ENCODE data around the gene ZC3H18. TPM values are rescaled to one million over a fixed set of nuclear protein-coding genes. Genes with fewer than 3 reads are reported as not detected.
A peak's percentile ranks its signal among the peaks of the same experiment; 100 is the strongest.

ZC3H18 gene
- total and polyA plus RNA-seq, 3 experiments from 2014 or later: 21.6 to 102 (median 91.4) TPM

DNA sequence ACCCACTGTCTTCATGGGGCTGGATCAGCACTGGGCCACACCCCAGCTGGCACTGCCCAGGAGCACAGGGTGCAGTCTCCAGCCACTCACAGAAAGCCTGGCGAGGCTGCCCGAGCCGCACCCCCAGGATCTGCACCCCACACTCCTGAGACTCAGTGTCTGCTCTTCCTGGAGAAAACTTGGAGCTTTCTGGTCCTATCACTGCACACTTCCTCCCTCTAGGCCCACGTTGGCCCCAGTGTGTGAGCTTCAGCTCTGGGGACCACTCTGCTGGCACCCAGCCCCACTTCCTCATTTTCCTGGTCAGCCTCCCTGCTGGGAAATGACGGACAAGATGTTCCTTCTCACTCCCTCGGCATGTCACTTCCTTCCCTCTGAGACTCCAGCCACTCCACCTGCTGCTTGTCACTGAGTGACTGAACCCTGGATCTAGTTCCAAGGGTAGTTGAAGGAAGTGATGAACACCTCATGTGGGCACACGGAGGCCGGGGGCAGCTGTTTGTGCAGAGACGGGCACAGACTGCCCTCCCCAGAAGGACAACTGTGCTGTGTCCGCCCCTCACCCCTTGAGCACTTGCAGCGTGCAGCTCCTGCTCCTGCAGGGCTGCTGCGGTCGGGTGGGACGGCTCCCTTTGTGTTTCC lies 29.0 kb downstream of the ZC3H18 start:
- no peaks in the 10 kb centered on the region for H3K9me3 ChIP-seq (ENCODE audit: low read length)
- Mint-ChIP-seq H3K27me3 (no peaks in the 10 kb centered on the region), H3K36me3 (peaks cover 4 to 72% (median 17%) of the 10 kb centered on the region in 3 donors), H3K27ac (no peak overlapping the region), H3K4me1 (peaks cover 5 to 11% (median 6%) of the 10 kb centered on the region in 3 donors), H3K4me3 (no peak overlapping the region), H3K9me3 (no peaks in the 10 kb centered on the region)
- no peak overlapping the region for H3K4me3 ChIP-seq (ENCODE audit: low read length)
- no peaks in the 10 kb centered on the region for H3K27me3 ChIP-seq (ENCODE audit: insufficient read depth, low read length, poor library complexity, severe bottlenecking)
- H3K27ac ChIP-seq (ENCODE audit: low read depth, low read length): no peak overlapping the region
- ChIA-PET CTCF (interaction anchor here (1.0 kb wide), 1 partner anchor 17 kb away, joined by 3 read pairs; no protein-coding TSS in a partner anchor), POLR2A (no interaction called here)
- no peak for DNase-seq
- H3K36me3 ChIP-seq (ENCODE audit: insufficient read depth, low read length): peaks cover 44% of the 10 kb centered on the region
- H3K4me1 ChIP-seq (ENCODE audit: insufficient read depth, low read length): no peaks in the 10 kb centered on the region

DNA sequence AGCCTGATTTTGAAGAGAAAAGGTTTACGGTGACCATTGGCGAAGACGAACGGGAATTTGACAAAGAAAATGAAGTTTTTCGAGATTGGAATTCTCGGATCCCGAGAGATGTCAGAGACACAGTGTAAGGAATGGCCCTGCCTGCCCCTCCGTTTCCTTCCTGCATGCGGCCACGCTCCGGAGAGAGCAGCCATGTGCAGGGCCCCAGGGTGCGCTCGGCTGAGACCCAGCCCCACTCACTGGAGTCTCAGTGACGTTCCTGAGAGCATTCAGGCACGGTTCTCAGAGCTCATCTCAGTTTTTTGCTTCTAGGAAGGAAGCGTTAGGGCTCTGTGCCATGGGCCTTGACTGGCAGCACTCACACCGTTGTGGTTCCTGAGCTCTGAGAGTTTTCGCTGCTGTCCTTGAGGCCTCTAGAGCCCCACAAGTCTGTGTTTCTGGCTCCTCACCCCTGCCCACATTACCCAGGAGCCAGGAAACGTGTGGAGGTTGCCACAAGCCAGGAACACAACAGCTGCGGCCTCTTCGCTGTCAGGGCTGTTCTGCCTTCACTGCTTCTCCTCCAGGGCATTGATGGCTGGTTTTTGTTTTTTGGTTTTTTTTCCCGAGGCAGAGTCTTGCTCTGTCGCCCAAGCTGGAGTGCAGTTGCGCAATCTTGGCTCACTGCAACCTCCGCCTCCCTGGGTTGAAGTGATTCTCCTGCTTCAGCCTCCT lies 29.8 kb downstream of the ZC3H18 start:
- Mint-ChIP-seq H3K27ac (peak overlapping the region in 3 of 8 donors; percentile 27 to 85 (median 39)), H3K4me1 (peaks cover 4 to 7% (median 5%) of the 10 kb centered on the region in 3 donors), H3K9me3 (no peaks in the 10 kb centered on the region), H3K36me3 (peaks cover 4 to 73% (median 16%) of the 10 kb centered on the region in 3 donors), H3K27me3 (no peaks in the 10 kb centered on the region), H3K4me3 (no peak overlapping the region)
- no peak for DNase-seq
- ChIA-PET POLR2A (no interaction called here), CTCF (interaction anchor here (1.0 kb wide), 1 partner anchor 16 kb away, joined by 3 read pairs; no protein-coding TSS in a partner anchor)
- Histone ChIP-seq H3K27ac (ENCODE audit: low read depth, low read length) (no peak overlapping the region), H3K36me3 (ENCODE audit: insufficient read depth, low read length) (peaks cover 44% of the 10 kb centered on the region), H3K4me1 (ENCODE audit: insufficient read depth, low read length) (no peaks in the 10 kb centered on the region), H3K27me3 (ENCODE audit: insufficient read depth, low read length, poor library complexity, severe bottlenecking) (no peaks in the 10 kb centered on the region), H3K9me3 (ENCODE audit: low read length) (no peaks in the 10 kb centered on the region), H3K4me3 (ENCODE audit: low read length) (no peak overlapping the region)

DNA sequence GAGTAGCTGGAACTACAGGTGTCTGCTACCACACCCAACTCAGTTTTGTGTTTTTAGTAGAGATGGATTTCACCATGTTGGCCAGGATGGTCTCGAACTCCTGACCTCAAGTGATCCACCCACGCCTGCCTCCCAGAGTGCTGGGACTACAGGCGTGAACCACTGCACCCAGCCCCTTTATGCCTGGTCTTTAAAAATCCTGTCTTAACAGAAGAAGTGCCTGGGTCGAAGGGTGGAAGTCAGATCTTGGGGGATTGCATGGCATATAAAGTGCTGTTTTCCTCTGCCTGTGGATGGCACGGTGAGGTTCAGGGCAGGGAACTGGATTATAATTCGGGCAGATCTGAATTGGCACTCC lies 30.3 kb downstream of the ZC3H18 start:
- H3K9me3 ChIP-seq (ENCODE audit: low read length): no peaks in the 10 kb centered on the region
- no peaks in the 10 kb centered on the region for H3K27me3 ChIP-seq (ENCODE audit: insufficient read depth, low read length, poor library complexity, severe bottlenecking)
- Mint-ChIP-seq H3K9me3 (no peaks in the 10 kb centered on the region), H3K27me3 (no peaks in the 10 kb centered on the region), H3K36me3 (peaks cover 4 to 72% (median 16%) of the 10 kb centered on the region in 3 donors), H3K4me1 (peaks cover 4 to 7% (median 5%) of the 10 kb centered on the region in 3 donors), H3K27ac (peak overlapping the region in 4 of 8 donors; percentile 27 to 85 (median 40)), H3K4me3 (no peak overlapping the region)
- no peak for DNase-seq
- no peak overlapping the region for H3K4me3 ChIP-seq (ENCODE audit: low read length)
- no peak overlapping the region for H3K27ac ChIP-seq (ENCODE audit: low read depth, low read length)
- ChIA-PET CTCF (no interaction called here), POLR2A (no interaction called here)
- H3K36me3 ChIP-seq (ENCODE audit: insufficient read depth, low read length): peaks cover 44% of the 10 kb centered on the region
- H3K4me1 ChIP-seq (ENCODE audit: insufficient read depth, low read length): no peaks in the 10 kb centered on the region

DNA sequence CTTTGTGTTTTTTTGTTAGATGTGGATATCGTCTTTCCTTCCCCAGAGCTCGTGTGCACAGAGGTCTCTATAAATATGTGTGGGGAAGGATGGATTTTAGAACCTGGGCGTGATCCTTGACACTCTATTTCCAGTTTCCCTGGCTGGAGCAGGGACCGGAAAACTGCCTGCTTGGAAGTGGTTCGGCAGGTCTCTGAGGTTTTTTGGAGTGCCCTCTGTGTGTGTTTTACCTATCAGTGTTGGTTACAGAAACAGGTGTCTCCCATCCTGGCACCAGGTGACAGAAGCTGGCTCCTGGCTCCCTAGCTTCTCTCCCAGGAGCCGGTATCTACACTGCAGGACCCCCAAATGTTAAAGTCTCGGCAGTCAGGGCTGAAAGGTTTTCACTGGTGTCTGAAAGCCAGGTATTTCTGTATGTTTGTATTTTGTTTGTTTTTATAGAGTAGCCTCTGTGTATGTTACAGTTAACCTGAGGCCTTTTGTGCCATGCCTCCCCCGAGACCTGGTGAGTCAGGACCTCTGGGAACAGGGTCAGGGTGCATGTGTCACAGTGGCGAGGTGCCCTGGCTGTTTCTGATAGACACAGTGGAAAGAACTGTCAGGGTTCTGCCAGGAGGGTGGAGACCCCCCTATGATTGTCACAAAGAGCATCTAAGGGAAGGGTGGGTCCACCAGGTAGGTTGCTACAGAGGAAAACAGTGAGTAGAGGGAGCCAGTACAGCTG lies 31.3 kb downstream of the ZC3H18 start:
- Mint-ChIP-seq H3K27me3 (no peaks in the 10 kb centered on the region), H3K36me3 (peaks cover 4 to 76% (median 13%) of the 10 kb centered on the region in 3 donors), H3K27ac (peak overlapping the region in 3 of 8 donors; percentile 21 to 42 (median 39)), H3K9me3 (no peaks in the 10 kb centered on the region), H3K4me3 (peak overlapping the region in 1 of 7 donors; percentile 1), H3K4me1 (peaks cover 0 to 4% (median 1%) of the 10 kb centered on the region in 3 donors)
- DNase-seq: no peak
- Histone ChIP-seq H3K27ac (ENCODE audit: low read depth, low read length) (no peak overlapping the region), H3K27me3 (ENCODE audit: insufficient read depth, low read length, poor library complexity, severe bottlenecking) (no peaks in the 10 kb centered on the region), H3K9me3 (ENCODE audit: low read length) (no peaks in the 10 kb centered on the region), H3K4me1 (ENCODE audit: insufficient read depth, low read length) (no peaks in the 10 kb centered on the region), H3K4me3 (ENCODE audit: low read length) (no peak overlapping the region), H3K36me3 (ENCODE audit: insufficient read depth, low read length) (peaks cover 44% of the 10 kb centered on the region)
- ChIA-PET POLR2A (no interaction called here), CTCF (interaction anchor here (1.4 kb wide), 1 partner anchor 27 kb away, joined by 4 read pairs; no protein-coding TSS in a partner anchor)

DNA sequence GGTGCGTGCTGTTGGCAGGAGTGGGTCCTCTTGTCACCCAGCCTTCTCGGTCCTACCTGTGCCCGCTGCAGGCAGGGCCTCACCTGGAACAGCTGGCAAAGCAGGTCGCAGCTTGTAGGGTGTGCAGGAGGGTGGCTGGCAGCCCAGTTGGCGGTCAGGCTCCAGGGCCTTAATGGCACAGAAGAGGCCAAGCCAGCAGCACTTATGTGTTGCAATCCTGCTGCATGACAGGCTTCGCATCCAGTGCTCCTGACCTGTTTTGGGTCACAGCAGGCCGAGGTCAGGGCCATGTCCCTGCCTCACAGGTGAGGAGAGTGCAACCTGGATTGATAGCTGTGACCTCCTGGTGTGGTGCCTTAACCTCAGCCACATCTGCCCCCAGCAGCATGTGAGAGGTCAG lies 31.9 kb downstream of the ZC3H18 start:
- Mint-ChIP-seq H3K36me3 (peaks cover 4 to 80% (median 15%) of the 10 kb centered on the region in 3 donors), H3K4me3 (no peak overlapping the region), H3K27me3 (no peaks in the 10 kb centered on the region), H3K27ac (peak overlapping the region in 1 of 8 donors; percentile 39), H3K9me3 (no peaks in the 10 kb centered on the region), H3K4me1 (peaks cover 0 to 5% (median 2%) of the 10 kb centered on the region in 3 donors)
- H3K36me3 ChIP-seq (ENCODE audit: insufficient read depth, low read length): peaks cover 44% of the 10 kb centered on the region
- DNase-seq: no peak
- H3K4me3 ChIP-seq (ENCODE audit: low read length): no peak overlapping the region
- CTCF ChIA-PET: interaction anchor here (1.4 kb wide), 1 partner anchor 28 kb away, joined by 4 read pairs; no protein-coding TSS in a partner anchor
- H3K27ac ChIP-seq (ENCODE audit: low read depth, low read length): no peak overlapping the region
- H3K9me3 ChIP-seq (ENCODE audit: low read length): no peaks in the 10 kb centered on the region
- no peaks in the 10 kb centered on the region for H3K27me3 ChIP-seq (ENCODE audit: insufficient read depth, low read length, poor library complexity, severe bottlenecking)
- H3K4me1 ChIP-seq (ENCODE audit: insufficient read depth, low read length): no peaks in the 10 kb centered on the region
- POLR2A ChIA-PET: no interaction called here

DNA sequence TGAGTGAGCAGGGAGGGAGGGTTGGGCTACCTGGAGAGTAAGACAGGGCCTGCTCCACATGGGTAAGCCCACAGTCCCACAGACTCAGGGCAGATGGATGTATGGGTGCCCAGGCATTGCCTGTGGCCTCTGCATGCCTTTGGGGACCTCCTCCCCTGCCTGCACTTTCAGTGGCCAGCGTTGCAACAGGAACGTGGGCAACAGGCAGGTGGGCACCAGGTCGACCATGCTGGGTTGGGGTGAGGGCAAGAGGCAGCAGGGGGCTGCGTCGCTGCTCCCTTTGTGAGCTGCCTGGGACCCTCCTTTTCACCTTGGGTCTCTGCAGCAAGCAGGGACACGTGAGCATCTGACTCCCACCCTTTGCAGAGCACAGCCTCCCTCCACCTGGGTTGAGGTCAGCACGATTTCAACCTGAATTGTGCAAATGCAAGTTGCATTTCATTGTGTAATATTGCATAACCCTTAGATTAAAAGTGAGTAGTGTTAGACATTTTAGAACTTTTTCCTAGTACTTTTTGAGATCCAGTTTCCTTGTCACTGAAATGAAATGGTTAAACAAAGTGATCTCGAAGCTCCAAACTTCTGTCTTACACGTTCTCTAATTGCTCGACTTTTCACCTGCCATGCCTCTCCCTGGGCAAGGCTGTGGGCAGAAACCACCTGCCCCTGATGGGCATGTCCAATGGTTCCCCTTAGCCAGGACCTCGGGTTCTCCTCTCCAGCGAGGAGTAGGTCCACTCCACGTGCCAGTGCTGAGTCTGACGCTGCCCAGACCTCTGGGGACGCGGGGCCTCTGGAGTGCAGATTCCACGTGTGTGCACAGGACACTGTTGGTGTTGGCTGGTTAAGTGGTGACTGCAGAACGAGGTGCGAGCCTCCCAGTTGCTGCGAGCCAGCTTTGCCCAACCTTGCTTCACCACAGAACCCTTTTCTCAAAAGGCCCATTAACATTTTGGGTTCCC lies 35.3 kb downstream of the ZC3H18 start:
- peaks cover 32% of the 10 kb centered on the region for H3K36me3 ChIP-seq (ENCODE audit: insufficient read depth, low read length)
- no peaks in the 10 kb centered on the region for H3K27me3 ChIP-seq (ENCODE audit: insufficient read depth, low read length, poor library complexity, severe bottlenecking)

DNA sequence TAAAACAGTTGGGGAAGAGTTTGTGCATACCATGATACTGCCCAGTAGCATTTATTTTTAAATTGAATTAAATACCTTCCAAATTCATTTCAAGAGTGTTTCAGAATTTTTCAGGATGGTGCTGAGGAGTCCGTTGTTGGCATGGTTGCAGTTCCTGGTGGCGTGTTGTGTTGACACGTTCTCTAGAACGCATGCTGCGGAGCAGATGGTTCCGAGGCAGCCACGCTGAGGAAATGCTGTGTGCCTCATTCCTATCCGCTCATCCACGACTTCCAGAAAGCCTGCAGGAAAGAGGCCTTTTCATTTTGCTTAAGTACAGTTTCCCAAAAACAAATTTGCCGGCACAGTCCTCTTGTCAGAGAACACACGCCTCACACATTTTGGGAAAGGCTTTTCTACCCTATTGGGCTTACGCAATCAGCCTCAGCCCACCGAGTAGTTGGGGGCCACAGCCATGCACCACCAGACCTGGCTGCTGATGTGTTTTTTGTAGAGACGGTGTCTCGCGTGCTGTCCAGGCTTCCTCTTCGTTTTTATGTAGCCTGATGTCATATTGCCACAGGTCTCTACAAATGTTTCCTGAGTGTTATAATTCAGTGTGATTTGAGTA lies 36.0 kb downstream of the ZC3H18 start:
- Histone ChIP-seq H3K36me3 (ENCODE audit: insufficient read depth, low read length) (peaks cover 32% of the 10 kb centered on the region), H3K4me1 (ENCODE audit: insufficient read depth, low read length) (no peaks in the 10 kb centered on the region), H3K4me3 (ENCODE audit: low read length) (no peak overlapping the region), H3K9me3 (ENCODE audit: low read length) (no peaks in the 10 kb centered on the region), H3K27me3 (ENCODE audit: insufficient read depth, low read length, poor library complexity, severe bottlenecking) (no peaks in the 10 kb centered on the region), H3K27ac (ENCODE audit: low read depth, low read length) (no peak overlapping the region)
- Mint-ChIP-seq H3K27ac (no peak overlapping the region), H3K4me3 (no peak overlapping the region), H3K27me3 (no peaks in the 10 kb centered on the region), H3K36me3 (peaks cover 0 to 78% (median 17%) of the 10 kb centered on the region in 3 donors), H3K9me3 (no peaks in the 10 kb centered on the region), H3K4me1 (peaks cover 6 to 10% (median 9%) of the 10 kb centered on the region in 3 donors)
- ChIA-PET CTCF (no interaction called here), POLR2A (no interaction called here)
- DNase-seq: no peak

More for the DNA sequence above, 35.3 kb downstream of the ZC3H18 start:
- Mint-ChIP-seq H3K27ac (no peak overlapping the region), H3K27me3 (no peaks in the 10 kb centered on the region), H3K4me1 (peaks cover 7 to 10% (median 9%) of the 10 kb centered on the region in 3 donors), H3K4me3 (no peak overlapping the region), H3K36me3 (peaks cover 3 to 79% (median 20%) of the 10 kb centered on the region in 3 donors), H3K9me3 (no peaks in the 10 kb centered on the region)
- H3K9me3 ChIP-seq (ENCODE audit: low read length): no peaks in the 10 kb centered on the region
- POLR2A ChIA-PET: no interaction called here
- no peak for DNase-seq
- H3K4me1 ChIP-seq (ENCODE audit: insufficient read depth, low read length): no peaks in the 10 kb centered on the region
- no peak overlapping the region for H3K27ac ChIP-seq (ENCODE audit: low read depth, low read length)
- no peak overlapping the region for H3K4me3 ChIP-seq (ENCODE audit: low read length)
- CTCF ChIA-PET: no interaction called here
